ENCODE measurements around the gene SPIRE1.

The SPIRE1 gene

GRCh38 chr18:12434541-12434929 lies 223.4 kb downstream of the SPIRE1 start:
- no peak for TF ChIP-seq ZFP30 (CRISPR knock-in tag; IDR thresholded peaks at IDR 0.05)
- TF ChIP-seq CSRNP3 (CRISPR knock-in tag; IDR thresholded peaks at IDR 0.05), result no peak
- TF ChIP-seq TCF4 (CRISPR knock-in tag; IDR thresholded peaks at IDR 0.05; ENCODE audit: borderline replicate concordance), result no peak
- TF ChIP-seq POU6F1 (CRISPR knock-in tag; IDR thresholded peaks at IDR 0.05; ENCODE audit: borderline replicate concordance, low read depth), result no peak
- TF ChIP-seq BACH2 (CRISPR knock-in tag; IDR thresholded peaks at IDR 0.05; ENCODE audit: borderline replicate concordance), result no peak
- TF ChIP-seq SNAI2 (CRISPR knock-in tag; IDR thresholded peaks at IDR 0.05), result no peak
- no peak for TF ChIP-seq RARB (CRISPR knock-in tag; IDR thresholded peaks at IDR 0.05)
- no peak for TF ChIP-seq ZNF8 (CRISPR knock-in tag; IDR thresholded peaks at IDR 0.05)
- no peak for TF ChIP-seq PPARA (CRISPR knock-in tag; IDR thresholded peaks at IDR 0.05; ENCODE audit: borderline replicate concordance)
- no peak for TF ChIP-seq ZNF70 (CRISPR knock-in tag; IDR thresholded peaks at IDR 0.05)
- no peak for TF ChIP-seq ESRRG (CRISPR knock-in tag; IDR thresholded peaks at IDR 0.05)
- no peak for TF ChIP-seq PATZ1 (CRISPR knock-in tag; IDR thresholded peaks at IDR 0.05; ENCODE audit: borderline replicate concordance)
- no peak for TF ChIP-seq ZNF565 (CRISPR knock-in tag; conservative IDR thresholded peaks at IDR 0.05; ENCODE audit: low read depth)
- TF ChIP-seq OSR1 (CRISPR knock-in tag; IDR thresholded peaks at IDR 0.05), result no peak
- no peak for TF ChIP-seq CREB5 (CRISPR knock-in tag; IDR thresholded peaks at IDR 0.05; ENCODE audit: low read depth)
- no peak for TF ChIP-seq ARNTL (CRISPR knock-in tag; IDR thresholded peaks at IDR 0.05; ENCODE audit: borderline replicate concordance, low read depth)
- TF ChIP-seq TSHZ2 (CRISPR knock-in tag; IDR thresholded peaks at IDR 0.05), result no peak
- TF ChIP-seq ZC3H10 (CRISPR knock-in tag; IDR thresholded peaks at IDR 0.05), result no peak
- ATAC-seq, result no peak

- ATAC-seq, result no peak
- TF ChIP-seq ZFP3 (CRISPR knock-in tag; IDR thresholded peaks at IDR 0.05), result no peak
- no peak for TF ChIP-seq ESRRG (CRISPR knock-in tag; IDR thresholded peaks at IDR 0.05)
- no peak for TF ChIP-seq ARNTL (CRISPR knock-in tag; IDR thresholded peaks at IDR 0.05; ENCODE audit: borderline replicate concordance, low read depth)
- no peak for TF ChIP-seq OSR1 (CRISPR knock-in tag; IDR thresholded peaks at IDR 0.05)
- no peak for TF ChIP-seq CSRNP3 (CRISPR knock-in tag; IDR thresholded peaks at IDR 0.05)
- no peak for TF ChIP-seq TSHZ2 (CRISPR knock-in tag; IDR thresholded peaks at IDR 0.05)
- TF ChIP-seq POU6F1 (CRISPR knock-in tag; IDR thresholded peaks at IDR 0.05; ENCODE audit: borderline replicate concordance, low read depth), result no peak
- TF ChIP-seq TOX (CRISPR knock-in tag; IDR thresholded peaks at IDR 0.05; ENCODE audit: borderline replicate concordance), result no peak
- no peak for TF ChIP-seq RARB (CRISPR knock-in tag; IDR thresholded peaks at IDR 0.05)
- no peak for TF ChIP-seq ZNF8 (CRISPR knock-in tag; IDR thresholded peaks at IDR 0.05)
- TF ChIP-seq ZC3H10 (CRISPR knock-in tag; IDR thresholded peaks at IDR 0.05), result no peak
- no peak for TF ChIP-seq PPARA (CRISPR knock-in tag; IDR thresholded peaks at IDR 0.05; ENCODE audit: borderline replicate concordance)
- TF ChIP-seq CSDC2 (CRISPR knock-in tag; IDR thresholded peaks at IDR 0.05), result no peak
- no peak for TF ChIP-seq ZNF70 (CRISPR knock-in tag; IDR thresholded peaks at IDR 0.05)
- no peak for TF ChIP-seq GLIS3 (CRISPR knock-in tag; IDR thresholded peaks at IDR 0.05)
- TF ChIP-seq TCF4 (CRISPR knock-in tag; IDR thresholded peaks at IDR 0.05; ENCODE audit: borderline replicate concordance), result no peak
- TF ChIP-seq BACH2 (CRISPR knock-in tag; IDR thresholded peaks at IDR 0.05; ENCODE audit: borderline replicate concordance), result no peak
Measured at GRCh38 chr18:12433829-12434540, 223.9 kb downstream of the SPIRE1 start.
